Measurements from ENCODE around the gene NOP56.
"Not testable (repeated sequence)": the region's sequence is repeated elsewhere in the genome, so short reads cannot be mapped to it uniquely, and the experiment has no call there.

NOP56 gene

DNA sequence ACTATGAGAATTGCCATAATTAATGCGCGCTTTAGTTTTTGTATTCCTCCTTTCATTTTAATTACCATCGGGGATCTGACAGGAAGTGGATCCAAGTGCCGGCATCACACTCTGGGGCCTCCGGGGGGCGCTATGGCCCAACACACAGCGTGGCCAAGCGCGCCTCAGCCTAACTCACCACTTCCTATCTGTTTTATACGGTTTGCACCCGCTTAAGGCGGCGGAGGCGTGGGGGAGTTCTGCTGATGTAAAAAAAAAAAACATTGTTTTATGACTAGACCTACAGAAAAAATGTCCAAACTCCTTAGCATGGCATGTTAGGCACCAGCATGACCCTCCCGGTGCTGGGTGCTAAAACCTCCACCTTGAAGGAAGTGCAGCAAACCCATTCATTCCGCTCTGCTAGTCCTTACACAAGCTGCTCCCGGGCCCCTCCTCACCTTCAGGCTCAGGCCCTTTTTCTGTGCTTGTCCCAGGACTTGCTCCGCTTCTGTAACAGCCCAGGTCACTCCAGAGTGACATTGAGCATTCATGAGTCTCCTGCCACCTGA lies 35.7 kb downstream of the NOP56 start:
- DNase-seq = peak; percentile 54

DNA sequence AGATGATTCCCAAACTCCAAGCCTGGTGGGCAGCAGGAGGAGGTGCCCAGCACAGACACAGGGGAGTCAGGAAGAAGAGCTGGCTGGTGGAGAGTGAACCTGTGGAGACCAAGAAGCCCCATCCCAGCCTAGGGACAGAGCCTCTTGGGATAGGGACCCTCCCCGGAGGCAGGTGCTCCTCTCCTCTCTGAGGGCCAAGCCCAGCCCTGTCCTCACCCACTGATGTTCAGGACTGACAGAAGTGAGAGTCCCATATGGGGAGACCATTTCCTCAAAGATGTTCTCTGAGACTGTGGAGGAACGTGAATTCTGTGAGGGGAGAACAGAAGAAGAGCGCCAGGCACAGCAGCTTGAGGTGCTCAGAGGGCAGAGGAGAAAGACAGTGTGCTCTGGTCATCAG lies 37.8 kb downstream of the NOP56 start:
- DNase-seq = no peak

DNA sequence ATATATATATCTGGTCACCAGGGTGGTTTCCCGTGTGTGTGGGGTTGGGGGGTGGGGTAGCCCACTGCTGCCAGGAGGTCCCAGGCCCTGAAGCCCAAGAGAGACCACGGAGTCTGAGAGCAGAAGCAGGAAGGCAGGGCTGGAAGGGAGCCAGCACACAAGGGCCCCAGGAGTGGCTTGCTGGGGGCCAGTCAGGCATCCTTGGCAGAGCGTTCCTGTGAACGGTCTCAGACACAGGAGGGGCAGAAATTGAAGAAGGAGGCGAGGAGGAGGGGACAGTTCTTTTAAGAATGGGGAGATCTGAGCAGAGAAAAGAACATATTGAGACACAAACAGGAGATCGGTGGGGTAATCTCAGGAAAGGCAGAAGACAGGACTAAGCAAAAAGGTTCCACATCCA lies 38.3 kb downstream of the NOP56 start:
- DNase-seq = no peak

DNA sequence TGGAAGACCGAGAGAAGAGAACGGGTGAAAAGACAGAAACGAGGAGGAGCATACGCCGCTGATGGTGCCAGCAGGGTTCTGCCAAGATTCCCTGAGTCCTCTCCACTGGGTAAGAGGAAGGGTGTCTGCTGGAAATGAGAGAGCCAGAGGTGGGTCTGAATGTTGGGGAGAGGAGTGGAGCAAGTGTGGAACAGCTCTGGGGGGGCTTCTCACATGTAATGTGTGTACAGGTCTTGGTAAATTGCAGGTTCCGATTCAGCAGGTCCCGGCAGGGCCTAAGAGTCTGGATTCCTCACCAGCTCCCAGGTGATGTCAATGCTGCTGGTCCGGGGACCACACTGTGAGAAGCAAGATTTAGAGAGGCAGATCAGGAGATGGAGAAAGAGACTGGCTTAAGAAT lies 38.7 kb downstream of the NOP56 start:
- DNase-seq = no peak

DNA sequence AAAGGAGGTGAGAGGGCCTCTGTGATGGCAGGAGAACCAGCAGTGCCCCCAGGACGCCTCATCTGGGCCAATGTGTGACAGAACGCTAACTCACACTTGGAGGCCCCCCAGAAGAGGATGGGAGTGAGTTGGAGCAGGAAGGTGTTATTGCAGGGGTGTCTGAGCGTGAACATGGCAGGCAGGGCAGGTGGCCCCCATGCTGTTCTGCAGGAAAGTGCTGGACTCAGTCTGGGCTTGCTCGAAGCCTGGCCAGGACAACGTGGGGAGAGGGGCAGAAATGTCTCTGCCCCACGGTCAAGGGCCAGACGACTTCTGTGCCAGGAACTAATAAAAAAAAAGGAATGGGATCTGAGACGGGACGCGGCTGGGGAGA lies 39.2 kb downstream of the NOP56 start:
- DNase-seq = no peak

DNA sequence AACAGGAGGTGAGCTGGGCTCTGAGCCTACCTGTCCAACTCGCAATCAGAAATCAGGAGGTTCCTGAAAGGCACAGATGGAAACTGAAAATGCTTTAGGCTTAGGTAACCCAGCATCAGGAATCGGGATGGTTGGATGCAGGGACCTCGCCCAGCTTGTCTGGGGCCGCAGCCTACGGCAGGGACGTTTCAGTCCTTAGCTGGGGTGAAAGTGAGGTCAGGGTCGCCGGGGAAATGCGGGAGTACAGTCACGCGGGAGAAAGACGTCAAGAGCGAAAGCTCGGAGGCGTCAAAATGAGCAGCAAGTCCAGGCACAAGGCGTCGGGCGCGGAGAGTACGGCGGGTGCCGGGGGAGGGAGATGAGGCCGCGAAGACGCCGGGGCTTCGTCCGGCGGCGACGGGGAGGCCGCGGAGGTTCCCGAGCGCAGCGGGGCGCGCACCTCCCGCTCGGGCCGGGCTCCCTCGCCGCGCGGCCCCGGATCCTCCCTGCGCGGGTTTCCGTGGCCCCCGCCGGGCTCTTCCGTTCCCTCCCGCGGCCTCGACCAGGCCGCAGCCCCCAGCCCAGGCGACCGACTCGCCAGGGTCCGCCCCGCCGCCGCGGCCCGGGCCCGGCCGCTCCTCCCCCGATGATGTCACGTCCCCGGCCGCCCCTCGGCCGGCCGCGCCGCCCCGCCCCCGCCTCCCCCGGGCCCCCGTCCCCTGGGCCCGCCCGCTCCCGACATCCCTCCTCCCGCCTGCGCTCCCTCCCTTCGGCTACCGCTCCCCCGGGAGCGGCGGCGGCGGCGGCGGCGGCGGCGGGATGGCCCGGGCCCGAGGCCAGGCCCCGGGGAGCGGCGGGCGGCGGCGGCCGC lies 39.8 kb downstream of the NOP56 start, which contains the start of gene EBF4:
TSS of gene EBF4 (plus strand) at position 745 of the 850 bp plus-strand sequence. CDS start 866 bp downstream, outside the sequence.
- DNase-seq = peak; percentile 45

DNA sequence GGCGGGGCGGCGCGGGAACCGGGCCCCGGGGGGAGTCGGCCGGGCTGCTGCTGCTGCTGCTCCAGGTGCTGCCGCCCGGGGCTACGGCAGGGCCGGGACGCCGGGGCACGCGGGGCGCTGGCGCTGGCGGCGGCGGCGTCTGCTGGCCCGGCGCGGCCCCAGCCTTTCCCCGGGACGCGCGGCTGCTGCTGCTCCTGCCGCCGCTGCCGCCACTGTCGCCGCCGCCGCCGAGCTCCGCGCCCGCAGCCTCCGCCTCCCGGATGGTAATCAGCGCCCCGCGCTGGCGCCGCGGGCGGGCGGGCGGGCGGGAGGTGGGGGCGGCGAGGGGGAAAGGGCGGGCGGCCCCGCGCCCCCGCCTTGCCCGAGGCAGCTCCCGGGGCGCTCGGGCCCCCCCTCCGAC lies 40.5 kb downstream of the NOP56 start:
- no peak for DNase-seq

DNA sequence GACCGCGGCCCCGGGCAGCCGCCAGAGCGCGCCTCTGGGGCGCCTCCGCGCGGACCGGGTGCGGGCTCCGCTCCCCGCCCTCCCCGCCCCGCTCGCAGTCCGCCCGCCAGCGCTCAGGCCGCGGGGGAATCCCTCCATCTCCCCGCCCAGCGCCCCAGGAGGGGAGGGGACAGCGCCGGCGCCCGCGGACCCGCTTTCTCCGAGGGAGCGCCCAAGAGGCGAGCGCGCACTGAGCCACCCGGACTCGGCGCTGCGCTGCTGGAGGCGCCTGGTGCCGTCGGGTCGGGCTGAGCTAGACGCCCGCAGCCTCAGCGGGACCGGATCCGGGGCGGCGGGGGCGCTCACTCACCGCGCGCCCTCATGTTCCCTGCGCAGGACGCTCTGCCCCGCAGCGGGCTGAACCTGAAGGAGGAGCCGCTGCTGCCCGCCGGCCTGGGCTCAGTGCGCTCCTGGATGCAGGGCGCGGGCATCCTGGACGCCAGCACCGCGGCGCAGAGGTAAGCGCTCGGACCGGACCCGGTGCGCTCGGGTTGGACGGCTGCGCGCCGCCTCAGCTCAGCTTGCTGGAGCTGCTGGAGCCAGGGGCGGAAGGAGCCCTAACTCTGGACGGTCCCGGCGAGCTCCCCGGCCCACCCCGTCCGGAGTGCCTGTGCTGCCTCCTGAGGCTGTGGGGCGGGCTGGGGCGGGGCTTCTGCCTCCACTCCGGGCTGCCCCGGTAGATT lies 41.0 kb downstream of the NOP56 start:
- DNase-seq = peak; percentile 32

DNA sequence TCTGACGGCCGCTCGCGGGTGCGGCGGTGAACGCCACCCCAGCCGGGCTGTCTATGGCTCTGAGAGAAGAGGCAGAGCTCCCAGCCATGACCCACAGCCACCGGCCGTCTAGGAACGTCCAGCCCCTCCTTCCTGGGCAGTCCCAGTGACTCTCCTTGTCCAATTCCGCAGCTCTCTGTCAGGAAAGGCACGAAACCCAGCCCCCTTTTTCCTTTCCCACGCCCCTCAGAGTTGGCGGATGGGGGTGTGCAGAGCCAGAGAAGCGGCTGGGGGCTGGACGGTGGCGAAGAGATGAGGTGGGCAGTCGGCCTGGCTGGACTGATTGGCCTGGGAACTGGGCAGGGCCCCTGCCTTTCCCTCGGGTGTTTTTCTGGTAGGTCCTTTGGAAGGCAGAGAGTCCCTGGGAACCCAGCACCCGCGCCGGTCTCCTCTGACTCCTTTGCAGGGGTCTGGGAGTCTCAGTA lies 41.6 kb downstream of the NOP56 start:
- no peak for DNase-seq

DNA sequence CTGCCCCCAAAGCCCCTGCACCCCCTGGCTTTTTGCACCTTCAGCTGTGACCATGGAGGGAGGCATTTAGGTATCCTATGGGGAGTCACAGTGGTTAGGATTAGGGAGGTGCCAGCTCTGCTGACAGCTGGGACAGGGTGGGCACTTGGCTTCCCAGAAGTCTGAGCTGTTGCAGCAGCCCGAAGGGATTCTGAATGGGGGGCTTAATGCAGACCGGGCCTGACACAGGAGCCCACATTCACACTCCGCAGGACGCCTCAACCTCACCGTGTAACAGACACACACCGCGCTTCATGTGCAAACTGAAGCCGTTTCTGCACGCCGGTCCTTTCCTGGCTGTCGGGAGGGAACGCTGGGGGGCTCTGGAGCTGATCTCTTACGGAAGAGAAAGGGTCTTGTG lies 42.1 kb downstream of the NOP56 start:
- DNase-seq = no peak

DNA sequence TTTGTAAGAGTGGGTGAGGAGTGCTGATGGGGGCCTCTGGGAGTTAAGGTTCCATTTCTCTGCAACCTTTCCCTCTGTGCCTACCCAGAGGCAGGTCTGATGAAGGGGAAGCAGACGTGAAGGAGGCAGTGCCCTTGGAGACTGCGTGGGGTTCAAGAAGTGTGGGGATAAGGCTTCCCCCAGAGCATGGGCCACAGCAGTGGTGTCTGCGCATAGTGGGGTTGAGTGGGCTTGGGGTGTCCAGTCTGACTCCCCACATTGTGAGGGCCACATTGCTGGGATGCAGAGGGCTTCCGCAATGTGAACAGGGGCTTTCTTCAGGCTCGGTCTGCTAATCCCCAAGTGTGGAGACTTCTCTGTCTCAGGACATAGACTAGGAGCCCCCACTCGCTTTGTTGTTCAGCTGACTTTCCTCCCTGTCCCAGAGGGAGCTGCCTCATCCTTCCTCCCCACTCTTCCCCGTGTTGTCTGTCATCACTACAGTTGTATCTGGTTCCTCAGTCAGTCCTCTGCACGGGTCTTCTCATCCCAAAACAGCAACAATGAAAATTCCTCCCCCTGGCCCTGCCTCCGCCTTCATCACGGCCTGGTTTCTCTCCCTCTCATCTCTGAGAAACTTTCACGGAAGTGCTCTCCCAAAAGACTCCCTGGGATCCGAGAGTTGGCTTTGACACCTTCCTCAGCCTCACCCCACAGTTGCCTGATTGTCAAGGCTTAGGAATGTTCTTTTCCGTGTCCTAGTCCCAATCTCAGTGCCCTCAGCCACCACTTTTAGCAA lies 43.0 kb downstream of the NOP56 start:
- no peak for DNase-seq

DNA sequence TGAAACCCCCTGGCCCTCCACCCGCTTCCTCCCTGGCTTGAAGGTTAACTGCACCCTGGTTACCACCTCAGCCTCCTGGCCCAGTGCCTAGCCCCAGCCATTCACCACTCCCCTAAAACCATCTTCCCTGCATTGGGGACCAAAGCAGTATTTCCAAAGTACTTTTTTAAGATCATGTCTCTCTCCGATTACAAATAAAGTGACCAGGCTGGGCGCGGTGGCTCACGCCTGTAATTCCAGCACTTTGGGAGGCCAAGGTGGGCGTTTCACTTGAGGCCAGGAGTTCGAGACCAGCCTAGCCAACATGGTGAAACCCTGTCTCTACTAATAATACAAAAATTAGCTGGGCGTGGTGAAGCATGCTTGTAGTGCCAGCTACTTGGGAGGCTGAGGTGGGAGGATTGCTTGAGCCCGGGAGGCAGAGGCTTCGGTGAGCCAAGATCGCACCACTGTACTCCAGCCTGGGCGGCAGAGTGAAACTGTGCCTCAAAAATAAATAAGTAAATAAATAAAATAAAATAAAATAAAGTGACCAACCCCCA lies 43.6 kb downstream of the NOP56 start:
- not testable (repeated sequence) for DNase-seq

DNA sequence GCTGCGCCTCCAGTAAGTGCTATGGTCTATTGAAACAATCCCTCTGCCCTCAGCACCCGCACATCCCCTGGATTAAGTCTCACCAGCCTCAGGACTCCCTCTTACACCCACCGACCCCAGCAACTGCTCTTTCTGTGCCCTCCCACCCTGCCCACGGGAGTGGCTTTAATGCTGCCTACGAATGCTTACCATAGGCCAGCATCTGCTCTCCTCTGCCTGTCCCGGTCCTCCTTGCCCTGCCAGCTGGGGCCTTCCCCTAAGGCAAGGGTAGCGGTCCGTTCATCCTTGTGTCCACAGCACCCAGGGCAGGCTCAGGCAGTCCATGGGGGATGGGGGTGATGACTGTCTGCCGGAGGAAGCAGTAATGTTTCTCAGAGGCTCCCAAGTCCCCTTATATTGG lies 44.2 kb downstream of the NOP56 start:
- DNase-seq = no peak

DNA sequence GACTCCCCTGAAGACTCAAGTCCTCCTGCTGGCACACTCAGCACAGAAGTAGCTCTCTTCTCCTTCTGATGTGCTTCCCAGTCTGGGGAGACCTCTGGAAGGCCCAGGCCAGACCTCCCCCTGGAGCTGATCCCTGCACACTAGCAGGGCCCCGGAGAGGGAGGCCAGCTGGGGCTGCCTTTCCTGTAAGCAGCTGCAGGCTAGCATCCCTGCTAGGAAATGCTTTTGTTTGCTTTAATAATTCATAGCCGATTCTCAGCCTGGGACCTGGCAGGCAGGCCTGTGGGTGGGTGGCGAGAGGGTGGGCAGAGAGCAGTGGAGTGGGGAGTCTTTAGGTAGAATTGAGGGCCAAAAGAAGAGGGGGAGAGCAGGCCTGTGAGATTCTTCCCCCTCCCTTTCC lies 45.3 kb downstream of the NOP56 start:
- no peak for DNase-seq

DNA sequence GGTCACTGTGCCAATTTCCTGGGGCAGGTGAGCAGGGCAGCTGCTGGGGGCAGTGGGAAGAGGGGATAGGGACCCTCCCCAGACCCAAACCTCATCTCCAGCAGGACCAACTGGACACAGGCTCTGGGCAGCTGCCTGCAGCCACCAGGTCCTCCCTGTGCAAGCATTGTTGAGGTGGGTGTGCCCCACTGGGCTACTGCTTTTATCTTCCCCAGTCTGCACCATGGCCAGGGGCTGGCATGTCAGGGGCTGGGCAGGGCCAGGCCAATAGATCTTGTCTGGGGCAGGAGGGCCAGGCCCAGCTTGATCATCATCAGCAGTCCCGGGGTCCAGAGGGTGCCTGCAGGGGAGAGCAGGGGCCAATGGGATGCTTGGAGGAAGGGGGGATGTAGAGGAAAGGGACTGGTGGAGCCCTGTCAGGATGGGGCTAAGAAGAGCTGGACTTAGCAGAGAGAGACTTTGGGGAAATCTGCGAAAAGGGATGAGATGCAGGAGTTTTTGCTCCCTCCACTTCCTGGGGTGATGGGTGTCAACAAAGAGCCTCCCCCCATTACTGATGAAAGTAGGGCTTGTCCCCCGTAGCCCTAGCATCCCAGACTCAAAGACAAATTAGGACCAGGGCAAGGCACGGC lies 45.9 kb downstream of the NOP56 start:
- no peak for DNase-seq

DNA sequence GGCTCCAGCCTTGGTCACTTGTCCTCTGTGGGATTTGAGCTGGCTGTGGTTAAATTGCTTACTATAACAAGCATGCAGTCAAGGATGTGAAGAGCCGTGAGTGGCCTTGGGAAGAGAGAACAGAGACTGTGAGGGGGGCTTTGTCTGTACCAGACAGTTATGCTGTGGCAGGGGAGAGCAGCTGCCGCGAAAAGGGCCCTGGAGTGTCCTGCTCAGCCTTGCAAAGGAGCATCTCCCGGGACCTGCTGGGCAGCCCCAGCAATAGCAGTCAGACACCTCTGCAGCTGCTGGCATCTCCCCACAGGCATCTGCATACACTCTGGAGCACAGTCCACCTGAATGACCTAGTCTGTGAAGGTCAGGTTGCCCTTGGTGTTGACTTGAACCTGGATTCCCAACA lies 46.5 kb downstream of the NOP56 start:
- no peak for DNase-seq

DNA sequence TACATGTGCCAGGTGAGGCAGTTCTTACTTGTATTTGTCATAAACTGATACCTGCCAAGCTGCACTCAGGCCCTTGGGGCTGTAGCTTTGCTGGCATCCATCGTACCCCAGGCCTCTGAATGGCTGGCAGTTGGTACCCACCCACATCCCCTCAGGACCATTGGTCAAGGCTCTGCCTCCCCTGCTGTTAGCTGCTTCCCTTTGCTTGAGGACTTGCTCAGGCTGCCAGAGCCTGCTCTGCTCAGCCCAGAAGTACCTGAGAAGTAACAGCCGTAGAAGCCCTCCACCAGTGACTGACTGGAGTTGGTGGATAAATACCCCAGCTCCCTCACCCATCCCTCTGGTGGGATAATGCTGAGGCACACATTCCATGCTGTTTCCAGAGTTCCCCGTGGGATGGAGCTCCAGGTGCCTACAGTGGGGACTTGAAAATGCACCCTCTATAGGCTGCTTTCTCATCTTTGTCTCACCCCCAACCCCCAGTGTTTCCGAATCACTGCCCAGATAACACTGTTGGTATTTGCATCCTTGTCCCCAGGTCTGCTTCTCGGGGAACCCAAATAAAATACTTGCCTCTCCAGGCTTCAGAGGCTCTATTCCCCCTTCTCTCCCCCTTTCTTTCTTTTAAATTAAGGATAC lies 47.5 kb downstream of the NOP56 start:
- DNase-seq = no peak

DNA sequence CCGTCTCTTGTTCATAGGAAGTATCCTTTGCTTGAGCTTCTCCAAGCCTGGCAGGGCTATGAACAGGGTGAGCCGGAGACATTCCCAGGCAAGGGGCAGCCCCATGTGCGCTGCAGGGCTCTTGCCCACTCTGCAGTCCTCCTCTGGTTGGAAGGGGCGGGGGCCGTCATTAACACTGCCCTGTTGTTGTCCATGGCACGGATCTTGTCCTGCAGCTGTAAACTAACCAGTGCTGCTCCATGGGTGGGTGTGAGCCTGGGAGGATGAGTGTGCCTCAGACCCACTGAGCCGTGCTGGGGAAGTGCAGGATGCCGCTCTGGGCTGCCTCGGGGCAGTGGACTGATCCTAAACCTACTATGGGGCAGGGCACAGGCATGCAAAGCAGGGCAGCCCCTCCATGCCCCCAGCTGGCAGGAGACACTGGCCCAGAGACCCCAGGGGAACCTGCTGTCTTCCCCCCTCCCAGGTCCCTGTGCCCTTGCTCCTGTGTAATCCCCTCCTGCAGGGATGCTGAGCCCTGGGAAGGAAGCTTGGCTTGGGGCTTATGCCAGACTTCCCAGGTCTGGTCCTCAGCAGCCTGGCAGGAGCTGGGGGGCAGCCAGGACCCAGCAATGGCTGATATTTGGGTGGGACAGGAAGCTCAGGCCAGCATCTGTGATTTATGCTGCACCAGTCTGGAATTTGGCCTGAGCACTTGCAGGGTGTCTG lies 48.6 kb downstream of the NOP56 start:
- DNase-seq = no peak

DNA sequence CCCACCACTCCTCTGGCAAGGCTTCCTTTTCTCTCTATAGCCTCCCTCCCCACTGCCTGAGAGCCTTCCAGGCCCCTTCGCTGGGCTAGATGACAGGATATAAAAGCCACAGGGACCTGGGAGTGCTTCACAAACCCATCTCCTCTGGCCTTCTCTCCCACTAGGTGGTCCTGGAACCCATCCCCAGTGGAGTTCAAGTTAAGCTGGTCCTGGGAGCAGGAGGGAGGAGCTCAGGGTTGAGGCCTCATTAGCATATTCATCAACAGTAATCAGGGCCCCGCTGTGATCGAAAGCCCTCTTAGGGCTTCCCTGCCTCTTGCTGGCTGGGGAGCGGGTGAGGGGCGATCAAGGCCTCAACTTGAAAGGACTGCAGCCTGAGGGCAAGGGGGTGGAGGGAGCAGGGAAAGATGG lies 49.2 kb downstream of the NOP56 start:
- no peak for DNase-seq

DNA sequence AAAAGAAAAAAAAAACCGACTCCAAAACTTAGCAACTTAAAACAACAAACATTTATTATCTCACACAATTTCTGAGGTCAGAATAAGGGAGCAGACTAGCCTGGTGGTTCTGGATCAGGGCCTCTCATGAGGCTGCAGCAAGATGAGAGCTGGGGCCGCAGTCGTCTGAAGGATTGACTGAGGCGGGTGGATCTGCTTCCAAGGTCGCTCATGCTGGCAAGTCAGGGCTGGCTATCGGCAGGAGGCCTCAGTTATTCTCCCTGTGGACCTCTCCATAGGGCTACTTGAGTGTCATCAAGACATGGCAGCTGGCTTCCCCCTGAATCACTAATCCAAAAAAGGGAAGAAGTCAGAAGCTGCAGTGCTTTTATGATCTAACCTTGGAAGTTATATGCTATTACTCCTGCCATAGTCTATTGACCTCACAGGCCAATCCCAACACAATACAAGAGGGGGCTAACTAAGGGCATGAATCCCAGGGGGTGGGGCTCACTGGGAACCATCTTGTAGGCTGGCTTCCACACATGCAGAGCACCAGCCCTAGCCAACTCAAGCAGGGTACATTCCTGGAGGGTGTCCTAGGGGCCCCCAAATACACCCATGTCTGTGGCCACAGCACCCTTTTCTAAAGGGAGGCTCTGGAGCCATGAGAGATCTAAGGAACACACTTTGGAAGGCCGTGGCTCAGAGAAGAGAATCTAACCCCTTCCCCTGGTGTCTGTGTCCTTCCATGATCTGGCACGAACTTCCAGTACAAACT lies 51.5 kb downstream of the NOP56 start:
- no peak for DNase-seq
